HG02588 (cell line): Measurements from ENCODE around the gene CDH2.

Experiments used
- ATAC-seq: cut with Tn5 transposase; IDR thresholded peaks from one replicate; pipeline ENCODE4 v1.9.1; 2021; ENCODE audit warnings: mild to moderate bottlenecking, moderate library complexity; ENCODE audit not compliant: unreplicated experiment

The CDH2 gene

GRCh38 chr18:28004606-28005005 is 172.3 kb downstream of the CDH2 start:
- ATAC-seq = no peak

- ATAC-seq = no peak
Measured at GRCh38 chr18:28003451-28003850, 173.5 kb downstream of the CDH2 start.

DNA sequence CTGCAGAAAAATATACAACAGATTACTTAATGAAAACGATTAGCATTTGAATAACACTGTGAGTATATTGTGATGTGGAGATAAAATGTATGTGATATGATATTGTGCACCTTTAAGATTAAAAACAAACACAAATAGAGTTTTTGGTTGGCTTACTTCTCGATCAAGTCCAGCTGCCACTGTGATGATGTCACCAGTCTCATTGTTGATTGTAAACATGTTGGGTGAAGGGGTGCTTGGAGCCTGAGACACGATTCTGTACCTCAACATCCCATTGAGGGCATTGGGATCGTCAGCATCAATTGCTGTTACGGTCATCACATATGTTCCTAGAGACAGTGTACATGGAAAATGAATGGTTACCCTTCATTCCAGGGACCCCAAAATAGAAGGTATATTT is 174.1 kb downstream of the CDH2 start:
- no peak for ATAC-seq

- ATAC-seq = no peak
Measured at GRCh38 chr18:27996801-27997272, 180.1 kb downstream of the CDH2 start.

DNA sequence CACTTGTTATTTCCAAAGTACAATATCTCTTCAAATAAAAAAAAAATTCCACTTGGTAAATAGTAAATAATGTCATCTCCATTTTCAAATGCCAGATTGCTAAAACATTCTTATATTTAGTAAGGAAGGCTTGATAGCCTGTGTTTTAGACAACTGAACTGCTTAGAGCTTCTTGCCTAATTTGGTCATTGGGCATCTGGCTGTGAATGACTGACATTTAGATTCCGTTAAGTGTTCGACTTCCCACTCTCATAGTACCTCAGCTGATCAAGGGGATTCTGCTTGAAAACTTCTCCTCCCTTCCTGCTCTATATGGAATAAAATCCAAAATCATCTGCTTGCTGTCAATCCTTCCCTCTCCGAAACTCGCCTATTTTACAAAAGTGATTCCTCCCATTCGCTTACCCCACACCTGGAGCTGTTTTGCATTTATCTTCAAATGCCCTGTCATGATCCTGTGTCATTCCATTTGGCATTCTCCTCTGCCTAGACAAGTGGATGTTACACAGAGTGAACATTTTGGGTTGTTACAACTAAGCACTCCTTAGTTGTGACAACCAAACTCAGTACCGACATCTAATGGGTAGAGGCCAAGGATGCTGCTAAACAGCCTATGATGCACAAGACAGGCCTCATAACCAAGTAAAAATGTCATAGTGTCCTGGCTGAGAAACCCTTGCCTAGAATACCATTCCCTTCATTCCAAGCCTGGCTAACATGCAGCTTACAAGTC is 181.0 kb downstream of the CDH2 start:
- ATAC-seq = no peak

- ATAC-seq = no peak
Measured at GRCh38 chr18:27994571-27994970, 182.4 kb downstream of the CDH2 start.

DNA sequence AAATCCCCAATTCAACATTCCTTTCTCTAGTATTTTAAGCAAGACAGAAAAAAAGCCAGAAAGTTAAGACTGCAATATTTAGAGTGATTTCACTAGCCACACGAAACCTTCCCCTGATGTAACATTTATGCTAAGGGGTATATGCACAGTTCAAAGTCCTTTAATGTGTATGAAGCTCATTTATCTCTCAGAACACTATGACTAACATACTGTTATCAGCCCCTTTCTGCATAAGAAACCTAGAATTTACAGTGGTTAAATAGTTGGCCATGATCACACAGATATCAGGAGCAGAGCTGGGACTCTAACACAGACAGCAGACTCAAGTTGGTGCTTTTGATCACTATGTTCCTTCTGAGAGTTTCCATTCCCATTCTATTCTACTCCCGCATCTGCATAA is 185.5 kb downstream of the CDH2 start:
- ATAC-seq = no peak

GRCh38 chr18:27985832-27986231 is 191.1 kb downstream of the CDH2 start:
- no peak for ATAC-seq

DNA sequence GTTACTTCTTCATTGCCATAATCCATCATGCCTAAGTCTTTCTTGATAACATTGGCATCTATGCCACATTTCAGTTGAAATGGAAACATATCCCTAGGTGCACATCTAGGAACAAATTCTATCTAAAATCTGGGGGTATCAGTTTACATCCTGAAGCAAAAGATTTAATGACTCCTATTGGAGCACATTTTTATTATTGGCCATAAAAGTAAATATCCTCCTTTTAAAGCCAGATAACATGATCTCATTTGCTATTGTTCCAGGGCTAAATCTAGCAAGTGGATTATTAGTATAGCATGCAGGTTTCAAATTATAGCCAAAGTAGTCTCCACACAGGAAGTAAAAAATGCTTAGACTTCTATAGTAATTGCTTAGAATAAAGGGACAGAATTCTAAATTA is 193.2 kb downstream of the CDH2 start:
- no peak for ATAC-seq

DNA sequence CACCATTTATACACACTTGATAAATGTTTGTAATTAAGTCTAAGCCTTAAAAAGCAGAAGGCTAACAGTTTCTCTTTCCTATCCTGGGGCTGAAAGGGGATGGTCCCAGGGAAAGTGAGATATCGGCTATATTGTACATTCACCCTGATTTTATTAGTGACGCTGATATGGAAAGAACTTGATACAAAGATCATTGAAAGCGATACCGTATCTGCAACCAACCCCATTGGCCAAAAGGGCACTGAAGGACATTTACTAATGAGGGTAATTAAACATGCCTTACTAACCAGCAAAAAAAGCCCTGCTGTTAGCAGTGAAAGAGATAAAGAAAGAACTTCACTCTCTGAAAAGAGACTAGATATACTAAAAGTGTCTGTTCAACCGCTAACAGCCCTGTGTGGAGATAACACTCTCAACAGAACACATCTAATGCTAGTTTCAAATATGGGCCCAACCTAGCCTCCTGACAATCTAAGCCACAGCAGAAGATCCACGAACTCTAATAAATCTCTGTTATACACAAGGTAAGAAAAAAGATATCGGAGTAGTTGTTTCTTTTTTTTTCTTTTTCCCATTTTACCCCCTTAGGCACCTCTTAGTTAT is 200.0 kb downstream of the CDH2 start:
- no peak for ATAC-seq

DNA sequence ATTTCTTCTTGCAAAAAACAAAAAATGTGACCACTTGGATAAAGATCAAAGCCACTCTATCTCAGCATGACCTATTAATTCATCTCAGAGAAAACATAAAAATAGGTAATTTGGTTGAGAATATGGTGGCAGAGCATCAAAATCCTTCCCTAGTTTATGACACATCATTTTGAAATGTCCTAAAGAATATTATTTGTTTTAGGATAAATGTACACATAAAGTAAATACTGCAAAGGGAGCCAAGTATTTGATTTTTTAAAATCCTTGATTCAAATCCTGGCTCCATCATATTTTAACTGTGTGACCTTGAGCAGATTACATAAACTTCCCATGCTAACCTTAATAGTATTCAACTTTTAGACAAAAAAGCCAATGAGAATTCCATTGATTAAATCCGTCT is 206.6 kb downstream of the CDH2 start:
- ATAC-seq = no peak

DNA sequence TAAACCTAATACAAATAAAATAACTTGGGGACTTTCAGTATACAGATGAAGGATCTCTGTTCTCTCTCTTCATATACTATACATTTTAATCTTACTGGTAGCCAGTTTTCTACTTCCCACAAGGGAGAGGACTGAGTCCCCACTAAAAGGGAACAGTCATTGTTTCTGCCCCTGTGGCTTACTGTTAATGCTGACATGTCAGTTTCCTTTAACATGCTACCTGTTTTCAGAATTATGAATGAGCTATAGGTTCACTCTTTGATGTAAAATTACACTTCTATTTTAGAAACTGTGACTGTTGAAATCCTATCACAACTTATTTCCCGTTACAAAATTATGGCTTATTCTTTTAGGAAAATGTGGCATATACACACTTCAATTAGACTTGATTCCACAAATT is 207.7 kb downstream of the CDH2 start:
- no peak for ATAC-seq

GRCh38 chr18:27967913-27968824 is 208.8 kb downstream of the CDH2 start:
- ATAC-seq = no peak

- ATAC-seq = no peak
Measured at GRCh38 chr18:27966881-27967280, 210.0 kb downstream of the CDH2 start.

DNA sequence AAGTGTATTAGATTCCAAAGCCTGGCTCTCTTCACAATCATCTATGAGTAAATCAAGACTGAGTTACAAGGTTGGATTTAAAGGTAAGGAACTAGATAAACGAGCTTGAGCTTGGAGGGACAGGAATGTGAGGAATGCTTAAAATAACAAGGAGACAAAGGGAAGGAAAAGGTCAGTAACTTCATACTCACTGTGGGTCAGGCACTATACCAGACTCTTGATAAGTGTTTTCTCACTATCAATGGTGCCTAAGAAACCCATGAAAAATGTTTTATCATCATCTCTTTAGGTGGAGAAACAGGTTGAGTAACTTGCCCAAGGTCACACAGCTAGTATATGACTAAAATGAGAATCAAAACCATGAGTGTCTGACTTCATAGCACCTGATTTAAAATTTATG is 212.1 kb downstream of the CDH2 start:
- no peak for ATAC-seq

DNA sequence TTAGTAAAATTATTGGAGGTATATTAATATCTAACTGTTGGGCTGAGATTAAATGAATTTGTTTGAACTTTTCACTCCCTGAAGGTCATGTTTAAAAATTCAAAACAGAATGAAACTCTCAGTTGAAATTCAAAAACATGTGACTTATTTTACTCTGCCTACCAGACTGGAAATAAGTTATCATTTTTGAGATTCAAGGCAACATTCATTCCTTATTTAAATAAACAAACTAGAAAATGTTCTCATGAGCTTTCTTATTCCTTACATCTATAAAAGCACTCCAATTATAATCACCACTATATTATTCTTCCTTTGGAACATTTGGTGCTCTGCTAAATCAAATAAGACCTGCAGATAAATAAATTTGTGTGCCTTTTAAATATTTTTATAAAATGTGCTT is 217.8 kb downstream of the CDH2 start:
- no peak for ATAC-seq

DNA sequence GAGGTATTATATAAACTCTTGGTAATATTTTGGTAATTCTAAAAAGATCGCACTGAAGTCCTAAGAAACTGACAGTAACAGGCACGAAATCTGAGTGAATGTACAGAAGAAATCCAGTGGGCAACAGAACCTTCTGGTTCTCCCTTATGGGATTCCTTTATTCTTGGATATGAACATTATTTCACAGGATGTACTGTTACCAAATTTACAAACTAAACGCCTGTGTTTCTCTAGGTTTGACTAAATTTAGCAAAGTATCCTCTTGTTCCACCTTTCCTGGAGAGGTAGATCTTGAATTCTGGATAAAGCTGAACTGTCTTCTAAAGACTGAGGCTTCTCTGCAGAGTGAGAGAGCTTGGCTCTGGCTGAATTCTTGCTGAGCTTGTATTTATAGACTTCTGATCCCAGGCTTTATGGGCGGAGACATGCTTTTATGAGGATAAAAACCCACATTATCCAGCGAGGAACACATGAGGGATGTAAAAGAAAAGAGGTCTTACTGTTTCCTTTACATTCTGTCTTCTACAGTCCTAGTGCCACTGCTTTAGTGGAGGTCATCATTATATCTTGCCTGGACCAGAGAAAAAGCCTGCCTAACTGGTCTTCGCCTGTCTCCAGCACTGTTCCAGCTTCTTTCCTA is 220.8 kb downstream of the CDH2 start:
- no peak for ATAC-seq

- ATAC-seq = no peak
Measured at GRCh38 chr18:27954226-27954625, 222.7 kb downstream of the CDH2 start.

GRCh38 chr18:27952741-27953140 is 224.2 kb downstream of the CDH2 start:
- no peak for ATAC-seq

DNA sequence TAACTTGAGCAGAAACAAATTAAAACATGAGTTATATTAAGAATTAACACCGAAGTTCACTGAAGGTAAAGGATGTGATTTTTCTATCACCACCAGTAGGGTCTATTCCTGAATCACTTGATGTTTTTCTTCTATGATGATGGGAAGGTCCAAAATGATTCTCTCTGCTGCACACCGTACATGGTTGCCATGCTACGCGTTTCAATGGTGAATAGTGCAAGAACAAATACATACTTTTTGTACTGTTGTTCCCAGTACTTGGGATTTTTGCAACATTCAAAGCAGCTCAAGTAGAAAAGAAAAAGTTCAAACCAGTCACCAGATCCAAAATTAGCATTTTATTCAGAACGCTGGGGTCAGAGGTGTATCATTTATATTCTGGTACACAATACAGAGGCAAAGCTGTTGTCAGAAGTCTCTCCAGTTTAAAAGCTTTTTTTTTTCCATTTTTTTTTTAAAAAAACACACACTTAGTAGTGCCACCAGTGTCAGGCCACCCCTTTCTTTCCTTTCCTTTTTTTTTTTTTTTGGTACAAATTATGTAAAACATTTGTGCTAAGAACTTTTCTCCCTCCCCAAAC is 226.2 kb downstream of the CDH2 start:
- ATAC-seq = no peak

DNA sequence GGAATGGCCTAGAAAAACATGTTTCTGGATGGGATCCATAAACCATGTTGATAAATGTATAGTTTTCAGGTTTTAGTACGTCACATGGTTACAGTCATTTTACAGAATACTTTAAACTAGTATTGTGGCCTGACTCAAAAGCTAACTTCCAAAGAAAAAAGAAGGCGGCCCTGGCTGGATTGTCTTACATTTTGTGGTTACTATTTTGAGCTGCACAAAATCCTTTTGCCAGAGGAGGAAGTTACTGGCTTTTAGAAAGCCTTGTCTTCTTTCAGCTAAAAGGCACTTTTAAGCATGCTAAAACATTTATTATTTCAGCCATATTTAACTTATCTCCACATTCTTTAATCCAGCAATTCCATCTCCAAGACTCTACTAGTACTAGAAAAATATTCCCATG is 227.9 kb downstream of the CDH2 start:
- no peak for ATAC-seq
